Tibial nerve (tissue), 4 donors: ENCODE measurements around the gene BNIP5.

Experiments
- CTCF ChIP-seq, 5 experiments: fragments of 200-600 bp in 3 of 5; fragments of 450-650 bp in 2 of 5; sonication (generic) in 3 of 5; IDR thresholded peaks; one replicate each; pipeline ENCODE4 v1.5.1; 2016 to 2019; ENCODE audit warnings: antibody characterized with exemption in 5 of 5, mild to moderate bottlenecking in 3 of 5, moderate library complexity in 2 of 5
- EP300 ChIP-seq, 2 donors: sonication (generic); formaldehyde crosslinking; IDR thresholded peaks; one replicate each; pipeline ENCODE4 v1.6.1; 2017; ENCODE audit warnings: antibody characterized with exemption in 2 of 2, mild to moderate bottlenecking in 1 of 2
- POLR2A ChIP-seq, 2 donors: fragments of 450-650 bp; IDR thresholded peaks; one replicate each; pipeline ENCODE4 v1.6.1; 2017; ENCODE audit warnings: antibody characterized with exemption in 2 of 2, mild to moderate bottlenecking in 2 of 2, moderate library complexity in 2 of 2

- no peak for TF ChIP-seq CTCF (IDR thresholded peaks at IDR 0.05)
- TF ChIP-seq EP300 (IDR thresholded peaks at IDR 0.05): no peak
- no peak for TF ChIP-seq POLR2A (IDR thresholded peaks at IDR 0.05)
Measured at GRCh38 chr6:36376742-36377141, 40.1 kb upstream of the BNIP5 start.
